ENCODE measurements around the gene ELP1. TPM values are rescaled to one million over a fixed set of nuclear protein-coding genes. Genes with fewer than 3 reads are reported as not detected.

ELP1 gene
- total RNA-seq, 1 experiment from 2014 or later = 27.9 TPM

DNA sequence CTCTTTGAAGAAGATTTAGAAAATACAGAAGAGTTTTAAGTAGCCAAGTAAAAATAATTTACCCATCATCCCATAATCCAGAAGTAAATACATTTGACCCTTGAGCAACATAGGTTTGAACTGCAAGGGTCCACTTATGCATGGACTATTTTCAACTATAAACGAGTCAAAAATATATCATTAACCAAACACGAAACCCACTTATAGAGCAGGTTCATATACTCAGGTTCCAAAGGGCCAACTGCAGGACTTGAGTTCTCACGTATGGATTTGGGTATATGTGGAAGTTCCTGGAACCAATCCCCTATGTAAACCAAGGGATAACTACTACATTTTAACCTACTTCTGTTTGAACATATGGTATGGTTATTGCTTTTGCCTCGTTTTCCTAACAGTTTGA, 6.1 kb upstream of the ELP1 start:
- peaks cover 5% of the 10 kb centered on the region; the same call in 1 of the 2 replicates for H3K4me1 Mint-ChIP-seq
- peaks cover 6% of the 10 kb centered on the region; the same call in 1 of the 2 replicates for H3K36me3 Mint-ChIP-seq
- H3K4me3 Mint-ChIP-seq = no peak overlapping the region
- TF ChIP-seq FOXK1 (CRISPR knock-in tag; IDR thresholded peaks at IDR 0.05) = no peak
- no peak for TF ChIP-seq MXD4 (CRISPR knock-in tag; IDR thresholded peaks at IDR 0.05; ENCODE audit: borderline replicate concordance)
- TF ChIP-seq, protein P1, sequence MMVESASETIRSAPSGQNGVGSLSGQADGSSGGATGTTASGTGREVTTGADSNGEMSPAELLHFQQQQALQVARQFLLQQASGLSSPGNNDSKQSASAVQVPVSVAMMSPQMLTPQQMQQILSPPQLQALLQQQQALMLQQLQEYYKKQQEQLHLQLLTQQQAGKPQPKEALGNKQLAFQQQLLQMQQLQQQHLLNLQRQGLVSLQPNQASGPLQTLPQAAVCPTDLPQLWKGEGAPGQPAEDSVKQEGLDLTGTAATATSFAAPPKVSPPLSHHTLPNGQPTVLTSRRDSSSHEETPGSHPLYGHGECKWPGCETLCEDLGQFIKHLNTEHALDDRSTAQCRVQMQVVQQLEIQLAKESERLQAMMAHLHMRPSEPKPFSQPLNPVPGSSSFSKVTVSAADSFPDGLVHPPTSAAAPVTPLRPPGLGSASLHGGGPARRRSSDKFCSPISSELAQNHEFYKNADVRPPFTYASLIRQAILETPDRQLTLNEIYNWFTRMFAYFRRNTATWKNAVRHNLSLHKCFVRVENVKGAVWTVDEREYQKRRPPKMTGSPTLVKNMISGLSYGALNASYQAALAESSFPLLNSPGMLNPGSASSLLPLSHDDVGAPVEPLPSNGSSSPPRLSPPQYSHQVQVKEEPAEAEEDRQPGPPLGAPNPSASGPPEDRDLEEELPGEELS (CRISPR knock-in tag; IDR thresholded peaks at IDR 0.05) = no peak
- no peak for TF ChIP-seq RELA (CRISPR knock-in tag; IDR thresholded peaks at IDR 0.05; ENCODE audit: borderline replicate concordance)
- TF ChIP-seq, protein P2, sequence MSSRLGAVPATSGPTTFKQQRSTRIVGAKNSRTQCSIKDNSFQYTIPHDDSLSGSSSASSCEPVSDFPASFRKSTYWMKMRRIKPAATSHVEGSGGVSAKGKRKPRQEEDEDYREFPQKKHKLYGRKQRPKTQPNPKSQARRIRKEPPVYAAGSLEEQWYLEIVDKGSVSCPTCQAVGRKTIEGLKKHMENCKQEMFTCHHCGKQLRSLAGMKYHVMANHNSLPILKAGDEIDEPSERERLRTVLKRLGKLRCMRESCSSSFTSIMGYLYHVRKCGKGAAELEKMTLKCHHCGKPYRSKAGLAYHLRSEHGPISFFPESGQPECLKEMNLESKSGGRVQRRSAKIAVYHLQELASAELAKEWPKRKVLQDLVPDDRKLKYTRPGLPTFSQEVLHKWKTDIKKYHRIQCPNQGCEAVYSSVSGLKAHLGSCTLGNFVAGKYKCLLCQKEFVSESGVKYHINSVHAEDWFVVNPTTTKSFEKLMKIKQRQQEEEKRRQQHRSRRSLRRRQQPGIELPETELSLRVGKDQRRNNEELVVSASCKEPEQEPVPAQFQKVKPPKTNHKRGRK (CRISPR knock-in tag; IDR thresholded peaks at IDR 0.05; ENCODE audit: borderline replicate concordance) = no peak
- TF ChIP-seq SOX15 (CRISPR knock-in tag; IDR thresholded peaks at IDR 0.05) = no peak
- no peak for TF ChIP-seq TCF7 (CRISPR knock-in tag; IDR thresholded peaks at IDR 0.05; ENCODE audit: low read depth)
- TF ChIP-seq, protein P3, sequence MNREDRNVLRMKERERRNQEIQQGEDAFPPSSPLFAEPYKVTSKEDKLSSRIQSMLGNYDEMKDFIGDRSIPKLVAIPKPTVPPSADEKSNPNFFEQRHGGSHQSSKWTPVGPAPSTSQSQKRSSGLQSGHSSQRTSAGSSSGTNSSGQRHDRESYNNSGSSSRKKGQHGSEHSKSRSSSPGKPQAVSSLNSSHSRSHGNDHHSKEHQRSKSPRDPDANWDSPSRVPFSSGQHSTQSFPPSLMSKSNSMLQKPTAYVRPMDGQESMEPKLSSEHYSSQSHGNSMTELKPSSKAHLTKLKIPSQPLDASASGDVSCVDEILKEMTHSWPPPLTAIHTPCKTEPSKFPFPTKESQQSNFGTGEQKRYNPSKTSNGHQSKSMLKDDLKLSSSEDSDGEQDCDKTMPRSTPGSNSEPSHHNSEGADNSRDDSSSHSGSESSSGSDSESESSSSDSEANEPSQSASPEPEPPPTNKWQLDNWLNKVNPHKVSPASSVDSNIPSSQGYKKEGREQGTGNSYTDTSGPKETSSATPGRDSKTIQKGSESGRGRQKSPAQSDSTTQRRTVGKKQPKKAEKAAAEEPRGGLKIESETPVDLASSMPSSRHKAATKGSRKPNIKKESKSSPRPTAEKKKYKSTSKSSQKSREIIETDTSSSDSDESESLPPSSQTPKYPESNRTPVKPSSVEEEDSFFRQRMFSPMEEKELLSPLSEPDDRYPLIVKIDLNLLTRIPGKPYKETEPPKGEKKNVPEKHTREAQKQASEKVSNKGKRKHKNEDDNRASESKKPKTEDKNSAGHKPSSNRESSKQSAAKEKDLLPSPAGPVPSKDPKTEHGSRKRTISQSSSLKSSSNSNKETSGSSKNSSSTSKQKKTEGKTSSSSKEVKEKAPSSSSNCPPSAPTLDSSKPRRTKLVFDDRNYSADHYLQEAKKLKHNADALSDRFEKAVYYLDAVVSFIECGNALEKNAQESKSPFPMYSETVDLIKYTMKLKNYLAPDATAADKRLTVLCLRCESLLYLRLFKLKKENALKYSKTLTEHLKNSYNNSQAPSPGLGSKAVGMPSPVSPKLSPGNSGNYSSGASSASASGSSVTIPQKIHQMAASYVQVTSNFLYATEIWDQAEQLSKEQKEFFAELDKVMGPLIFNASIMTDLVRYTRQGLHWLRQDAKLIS (CRISPR knock-in tag; IDR thresholded peaks at IDR 0.05; ENCODE audit: borderline replicate concordance) = no peak
- no peak for TF ChIP-seq NFATC4 (CRISPR knock-in tag; IDR thresholded peaks at IDR 0.05)
- TF ChIP-seq, protein P4, sequence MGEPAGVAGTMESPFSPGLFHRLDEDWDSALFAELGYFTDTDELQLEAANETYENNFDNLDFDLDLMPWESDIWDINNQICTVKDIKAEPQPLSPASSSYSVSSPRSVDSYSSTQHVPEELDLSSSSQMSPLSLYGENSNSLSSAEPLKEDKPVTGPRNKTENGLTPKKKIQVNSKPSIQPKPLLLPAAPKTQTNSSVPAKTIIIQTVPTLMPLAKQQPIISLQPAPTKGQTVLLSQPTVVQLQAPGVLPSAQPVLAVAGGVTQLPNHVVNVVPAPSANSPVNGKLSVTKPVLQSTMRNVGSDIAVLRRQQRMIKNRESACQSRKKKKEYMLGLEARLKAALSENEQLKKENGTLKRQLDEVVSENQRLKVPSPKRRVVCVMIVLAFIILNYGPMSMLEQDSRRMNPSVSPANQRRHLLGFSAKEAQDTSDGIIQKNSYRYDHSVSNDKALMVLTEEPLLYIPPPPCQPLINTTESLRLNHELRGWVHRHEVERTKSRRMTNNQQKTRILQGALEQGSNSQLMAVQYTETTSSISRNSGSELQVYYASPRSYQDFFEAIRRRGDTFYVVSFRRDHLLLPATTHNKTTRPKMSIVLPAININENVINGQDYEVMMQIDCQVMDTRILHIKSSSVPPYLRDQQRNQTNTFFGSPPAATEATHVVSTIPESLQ (CRISPR knock-in tag; IDR thresholded peaks at IDR 0.05) = no peak
- TF ChIP-seq, protein P5, sequence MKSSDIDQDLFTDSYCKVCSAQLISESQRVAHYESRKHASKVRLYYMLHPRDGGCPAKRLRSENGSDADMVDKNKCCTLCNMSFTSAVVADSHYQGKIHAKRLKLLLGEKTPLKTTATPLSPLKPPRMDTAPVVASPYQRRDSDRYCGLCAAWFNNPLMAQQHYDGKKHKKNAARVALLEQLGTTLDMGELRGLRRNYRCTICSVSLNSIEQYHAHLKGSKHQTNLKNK (CRISPR knock-in tag; IDR thresholded peaks at IDR 0.05) = no peak
- ChIA-PET CTCF (no interaction called here), POLR2A (no interaction called here)
- DNase-seq (ENCODE audit: low spot score) = no peak
- ATAC-seq = no peak
- H3K9me3 Mint-ChIP-seq = no peaks in the 10 kb centered on the region
- no peak overlapping the region for H3K27ac Mint-ChIP-seq
- H3K27me3 Mint-ChIP-seq (ENCODE audit: low read depth) = no peaks in the 10 kb centered on the region

DNA sequence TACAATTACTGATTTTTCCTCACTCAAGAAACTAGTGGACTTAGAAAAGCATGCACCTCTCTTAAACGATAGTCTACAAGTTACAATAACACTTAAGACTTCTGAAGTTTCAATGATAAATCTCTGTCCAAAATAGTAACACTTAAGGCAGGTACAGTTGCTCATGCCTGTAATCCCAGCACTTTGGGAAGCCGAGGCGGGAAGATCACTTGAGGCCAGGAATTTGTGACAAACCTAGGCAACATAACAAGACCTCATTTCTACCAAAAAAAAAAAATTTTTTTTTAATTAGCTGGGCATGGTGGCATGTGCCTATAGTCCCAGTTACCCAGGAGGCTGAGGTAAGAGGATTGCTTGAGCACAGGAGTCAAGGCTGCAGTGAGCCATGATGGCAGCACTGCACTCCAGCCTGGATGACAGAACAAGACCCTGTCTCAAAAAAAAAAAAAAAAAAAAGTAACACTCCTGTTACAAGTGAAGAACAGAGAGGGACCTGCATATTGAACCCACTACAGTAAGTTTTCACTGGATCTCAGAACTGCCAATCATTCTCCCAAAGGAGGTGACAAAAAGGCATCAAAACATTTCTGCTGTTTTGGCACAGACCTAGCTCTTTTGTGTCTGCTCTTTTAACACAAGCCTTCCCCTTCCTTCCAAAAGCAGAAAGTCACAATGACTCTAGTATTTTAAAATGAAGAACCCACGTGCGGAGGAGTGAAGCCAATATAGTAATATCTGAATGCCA, 3.8 kb upstream of the ELP1 start:
- Mint-ChIP-seq H3K4me1 (peaks cover 11% of the 10 kb centered on the region), H3K27ac (no peak overlapping the region), H3K4me3 (no peak overlapping the region), H3K27me3 (ENCODE audit: low read depth) (no peaks in the 10 kb centered on the region), H3K9me3 (no peaks in the 10 kb centered on the region), H3K36me3 (peaks cover 6% of the 10 kb centered on the region; the same call in 1 of the 2 replicates)
- ChIA-PET POLR2A (no interaction called here), CTCF (no interaction called here)
- ATAC-seq = no peak
- no peak for DNase-seq (ENCODE audit: low spot score)
- TF ChIP-seq ELF4 (CRISPR knock-in tag; IDR thresholded peaks at IDR 0.05; ENCODE audit: low read depth) (no peak), NFYB (CRISPR knock-in tag; conservative IDR thresholded peaks at IDR 0.05; ENCODE audit: low read depth) (no peak), ATF1 (CRISPR knock-in tag; IDR thresholded peaks at IDR 0.05) (no peak), TCF7 (CRISPR knock-in tag; IDR thresholded peaks at IDR 0.05; ENCODE audit: low read depth) (no peak), PRRX2 (CRISPR knock-in tag; IDR thresholded peaks at IDR 0.05) (no peak), ZNF317 (CRISPR knock-in tag; IDR thresholded peaks at IDR 0.05; ENCODE audit: borderline replicate concordance, low read depth) (no peak), ZNF263 (CRISPR knock-in tag; IDR thresholded peaks at IDR 0.05; ENCODE audit: low read depth) (no peak), TP53 (CRISPR knock-in tag; IDR thresholded peaks at IDR 0.05) (no peak)
- TF ChIP-seq, protein P2 (CRISPR knock-in tag; IDR thresholded peaks at IDR 0.05; ENCODE audit: borderline replicate concordance) = no peak
- TF ChIP-seq, protein P1 (CRISPR knock-in tag; IDR thresholded peaks at IDR 0.05) = no peak
- TF ChIP-seq, protein P6, sequence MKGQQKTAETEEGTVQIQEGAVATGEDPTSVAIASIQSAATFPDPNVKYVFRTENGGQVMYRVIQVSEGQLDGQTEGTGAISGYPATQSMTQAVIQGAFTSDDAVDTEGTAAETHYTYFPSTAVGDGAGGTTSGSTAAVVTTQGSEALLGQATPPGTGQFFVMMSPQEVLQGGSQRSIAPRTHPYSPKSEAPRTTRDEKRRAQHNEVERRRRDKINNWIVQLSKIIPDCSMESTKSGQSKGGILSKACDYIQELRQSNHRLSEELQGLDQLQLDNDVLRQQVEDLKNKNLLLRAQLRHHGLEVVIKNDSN (CRISPR knock-in tag; IDR thresholded peaks at IDR 0.05) = no peak

All from WTC11 (cell line).